Activated T-helper 9 cell treated with anti-CD3 and anti-CD28 coated beads, Interleukin-2, amount 50 U/mL, for 16 hours (primary cell): ENCODE data around the gene SSPN.

ENCODE experiments used
- DNase-seq: peaks from one replicate; pipeline ENCODE4 v3.0.0-alpha.2; 2020; ENCODE audit warnings: low read depth

SSPN gene

GRCh38 chr12:26187014-26187798 lies 8.2 kb upstream of the SSPN start:
- DNase-seq = no peak

- DNase-seq = no peak
Observed at GRCh38 chr12:26188127-26188526, 7.2 kb upstream of the SSPN start.

GRCh38 chr12:26188641-26189040 lies 6.7 kb upstream of the SSPN start:
- no peak for DNase-seq

- no peak for DNase-seq
Observed at GRCh38 chr12:26192142-26192541, 3.2 kb upstream of the SSPN start.

GRCh38 chr12:26193539-26193938 lies 1.8 kb upstream of the SSPN start:
- no peak for DNase-seq

GRCh38 chr12:26195641-26196420 lies 458 bp downstream of the SSPN start:
- no peak for DNase-seq

- no peak for DNase-seq
Observed at GRCh38 chr12:26196421-26196716, 996 bp downstream of the SSPN start.

GRCh38 chr12:26197832-26198231 lies 2.5 kb downstream of the SSPN start:
- DNase-seq = no peak

GRCh38 chr12:26198742-26199141 lies 3.4 kb downstream of the SSPN start:
- DNase-seq = no peak

- DNase-seq = no peak
Observed at GRCh38 chr12:26203167-26203780, 7.9 kb downstream of the SSPN start.

GRCh38 chr12:26204612-26205289 lies 9.4 kb downstream of the SSPN start:
- no peak for DNase-seq

- no peak for DNase-seq
Observed at GRCh38 chr12:26205298-26205697, 9.9 kb downstream of the SSPN start.

- DNase-seq = no peak
Observed at GRCh38 chr12:26205941-26206340, 10.6 kb downstream of the SSPN start.

- no peak for DNase-seq
Observed at GRCh38 chr12:26211331-26211730, 16.0 kb downstream of the SSPN start.

GRCh38 chr12:26212396-26212795 lies 17.0 kb downstream of the SSPN start:
- no peak for DNase-seq

GRCh38 chr12:26212988-26213387 lies 17.6 kb downstream of the SSPN start:
- DNase-seq = no peak

GRCh38 chr12:26214121-26214520 lies 18.7 kb downstream of the SSPN start:
- no peak for DNase-seq

- no peak for DNase-seq
Observed at GRCh38 chr12:26219736-26220135, 24.4 kb downstream of the SSPN start.

- DNase-seq = no peak
Observed at GRCh38 chr12:26224657-26225056, 29.3 kb downstream of the SSPN start.

GRCh38 chr12:26226122-26226521 lies 30.7 kb downstream of the SSPN start:
- DNase-seq = no peak

- DNase-seq = no peak
Observed at GRCh38 chr12:26226629-26227360, 31.4 kb downstream of the SSPN start.

GRCh38 chr12:26227361-26227745 lies 32.0 kb downstream of the SSPN start:
- DNase-seq = no peak
